AG10803 (cell line): ENCODE results near the gene UTP11.

Source experiments
- DNase-seq: peaks from one replicate; pipeline ENCODE4 v3.0.0; 2010; ENCODE audit warnings: low read depth
- H3K4me3 ChIP-seq: 2 replicates; pipeline ENCODE4 v1.5.1; 2011; ENCODE audit warnings: mild to moderate bottlenecking, low read length, control low read depth
- TF ChIP-seq, protein P1 (sequence below): conservative IDR thresholded peaks from 2 replicates; pipeline ENCODE4 v1.5.1; 2011; ENCODE audit warnings: mild to moderate bottlenecking, low read length, control low read depth, inconsistent platforms

UTP11 gene

DNA sequence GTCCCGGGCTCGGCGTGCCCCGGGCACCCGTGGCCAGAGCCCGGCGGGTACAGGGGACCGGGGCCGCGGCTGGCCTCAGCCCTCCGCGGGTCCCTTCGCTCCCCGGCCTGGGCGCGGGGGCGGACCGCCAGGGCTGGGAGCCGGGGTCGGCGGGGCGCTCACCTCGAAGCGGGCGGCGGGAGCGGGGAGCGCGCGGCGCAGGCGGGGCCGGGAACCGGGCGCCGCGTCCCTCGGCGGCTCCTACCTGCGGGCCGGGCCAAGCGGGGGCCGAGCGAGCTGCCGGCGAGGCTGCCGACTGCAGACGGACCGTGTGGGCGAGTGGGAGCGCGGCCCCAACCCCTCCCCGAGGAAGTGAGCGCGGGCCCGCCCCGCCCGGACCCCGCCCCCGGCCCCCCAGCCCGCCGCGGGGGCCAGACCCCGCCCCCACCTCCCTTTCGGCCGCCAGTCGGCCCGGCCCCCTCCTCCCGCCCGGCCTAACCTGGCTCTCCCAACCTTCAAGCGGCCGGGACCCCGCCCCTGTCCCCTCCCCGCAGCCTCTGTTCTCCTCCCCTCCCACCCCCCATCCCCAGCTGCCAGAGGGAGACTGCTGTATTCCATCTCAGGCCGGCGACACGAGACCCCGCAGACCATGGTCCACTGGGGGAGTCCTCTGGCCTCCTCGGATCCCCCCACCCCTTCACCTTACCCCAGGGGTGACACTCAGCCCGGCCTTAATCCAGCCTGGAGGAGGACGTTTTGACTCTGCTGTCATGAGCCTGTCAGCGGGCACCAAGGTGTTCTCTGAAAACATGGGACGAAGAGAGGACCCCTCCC lies 7.1 kb upstream of the UTP11 start, which contains the start of gene FHL3:
Gene FHL3 (minus strand): TSS at position 320 of the 813 bp plus-strand sequence. CDS start 6,102 bp downstream, outside the sequence.
- TF ChIP-seq, protein P1, sequence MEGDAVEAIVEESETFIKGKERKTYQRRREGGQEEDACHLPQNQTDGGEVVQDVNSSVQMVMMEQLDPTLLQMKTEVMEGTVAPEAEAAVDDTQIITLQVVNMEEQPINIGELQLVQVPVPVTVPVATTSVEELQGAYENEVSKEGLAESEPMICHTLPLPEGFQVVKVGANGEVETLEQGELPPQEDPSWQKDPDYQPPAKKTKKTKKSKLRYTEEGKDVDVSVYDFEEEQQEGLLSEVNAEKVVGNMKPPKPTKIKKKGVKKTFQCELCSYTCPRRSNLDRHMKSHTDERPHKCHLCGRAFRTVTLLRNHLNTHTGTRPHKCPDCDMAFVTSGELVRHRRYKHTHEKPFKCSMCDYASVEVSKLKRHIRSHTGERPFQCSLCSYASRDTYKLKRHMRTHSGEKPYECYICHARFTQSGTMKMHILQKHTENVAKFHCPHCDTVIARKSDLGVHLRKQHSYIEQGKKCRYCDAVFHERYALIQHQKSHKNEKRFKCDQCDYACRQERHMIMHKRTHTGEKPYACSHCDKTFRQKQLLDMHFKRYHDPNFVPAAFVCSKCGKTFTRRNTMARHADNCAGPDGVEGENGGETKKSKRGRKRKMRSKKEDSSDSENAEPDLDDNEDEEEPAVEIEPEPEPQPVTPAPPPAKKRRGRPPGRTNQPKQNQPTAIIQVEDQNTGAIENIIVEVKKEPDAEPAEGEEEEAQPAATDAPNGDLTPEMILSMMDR = no peak
- peak; percentile 42 for DNase-seq
- peak within 1 kb of the TSS; percentile 90 for H3K4me3 ChIP-seq

DNA sequence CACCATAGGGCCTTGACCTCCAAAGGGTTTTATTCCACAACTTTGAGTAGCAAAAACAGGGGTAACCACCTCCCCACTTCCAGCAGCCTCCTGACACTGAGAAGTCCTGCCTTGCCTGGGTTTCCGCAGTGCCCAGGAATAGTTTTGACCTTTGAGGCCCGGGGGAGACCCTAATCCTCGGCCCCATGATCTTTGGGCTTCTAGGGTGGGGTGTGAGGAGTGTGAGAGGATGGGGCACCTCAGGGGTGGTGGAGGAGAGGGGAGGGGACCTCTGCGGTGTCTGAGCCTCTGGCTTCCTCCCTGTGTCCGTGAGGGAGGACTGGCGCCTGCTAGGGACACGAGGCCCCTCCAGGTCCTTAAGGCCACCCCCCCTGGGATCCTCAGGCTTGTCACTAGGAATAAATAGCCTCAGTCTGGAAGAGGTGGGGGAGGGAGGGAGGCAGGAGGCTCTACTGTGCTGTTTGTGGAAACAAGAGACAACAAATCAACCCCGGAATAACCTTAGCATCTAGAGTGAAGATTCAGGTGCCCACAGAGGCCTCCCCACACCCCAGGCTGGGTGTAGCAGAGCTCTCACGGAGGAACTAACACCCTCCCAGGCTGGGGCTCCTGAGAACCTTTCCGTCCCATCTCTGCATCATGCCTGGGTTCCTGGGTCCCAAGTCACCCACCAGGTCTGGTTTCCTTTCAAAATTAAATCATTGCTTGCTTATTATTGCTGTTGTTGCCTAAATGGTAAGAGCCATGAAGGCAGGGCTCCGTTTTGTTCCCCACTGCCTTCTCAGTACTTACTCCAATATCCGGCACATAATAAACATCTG lies 6.3 kb upstream of the UTP11 start:
- TF ChIP-seq, protein P1 = no peak
- DNase-seq = no peak

DNA sequence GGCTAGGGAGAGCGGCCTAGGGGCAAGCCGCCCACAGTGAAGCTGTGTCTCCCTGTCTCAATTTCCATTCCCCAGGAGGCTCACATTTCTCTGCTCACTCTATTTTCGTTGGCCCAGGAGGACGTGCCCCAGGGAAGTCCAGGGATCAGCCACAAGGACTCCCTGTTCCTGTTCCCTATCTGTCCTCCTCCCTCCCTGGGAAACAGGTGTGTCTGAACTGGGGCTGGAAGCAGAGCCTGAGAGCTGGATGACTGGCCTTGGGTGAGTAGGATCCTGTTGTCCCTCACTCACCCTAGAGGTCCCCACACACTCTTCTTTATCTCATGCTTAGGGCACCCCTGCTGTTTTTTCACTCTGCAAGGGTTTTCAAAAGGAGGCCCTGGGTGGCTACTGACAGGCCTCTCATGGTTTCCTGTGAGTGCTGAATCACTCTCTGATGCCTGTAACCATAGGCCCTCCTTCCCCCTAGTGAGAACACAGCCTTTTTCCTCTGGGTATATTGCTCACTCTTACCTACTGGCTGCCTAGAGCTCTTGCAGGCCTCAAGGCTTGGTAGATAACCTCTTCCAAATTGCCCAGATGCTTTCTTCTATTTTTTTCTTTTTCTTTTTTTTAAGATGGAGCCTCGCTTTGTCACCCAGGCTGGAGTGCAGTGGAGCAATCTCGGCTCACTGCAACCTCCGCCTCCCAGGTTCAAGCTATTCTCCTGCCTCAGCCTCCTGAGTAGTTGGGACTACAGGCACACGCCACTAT lies 3.3 kb upstream of the UTP11 start:
- H3K4me3 ChIP-seq = no peak overlapping the region
- DNase-seq = peak; percentile 61
- TF ChIP-seq, protein P1 = 0 out of 2 replicates have a peak, but pooled peaks have one; percentile 2

More for the DNA sequence above, 6.3 kb upstream of the UTP11 start:
- peak overlapping the region; percentile 90 for H3K4me3 ChIP-seq

DNA sequence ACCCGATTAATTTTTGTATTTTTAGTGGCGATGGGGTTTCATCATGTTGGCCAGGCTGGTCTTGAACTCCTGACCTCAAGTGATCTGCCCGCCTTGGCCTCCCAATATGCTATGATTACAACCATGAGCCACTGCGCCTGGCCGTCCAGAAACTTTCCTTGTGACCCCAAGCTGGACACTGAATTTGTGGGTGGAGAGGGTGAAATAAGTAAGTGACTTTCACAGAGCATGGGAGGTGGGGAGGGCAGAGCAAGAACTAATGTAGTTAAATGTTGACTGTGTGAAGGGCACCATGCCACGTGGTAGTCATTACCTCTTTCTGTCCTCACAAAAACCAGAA lies 2.7 kb upstream of the UTP11 start:
- TF ChIP-seq, protein P1 = no peak
- no peak overlapping the region for H3K4me3 ChIP-seq
- DNase-seq = no peak

DNA sequence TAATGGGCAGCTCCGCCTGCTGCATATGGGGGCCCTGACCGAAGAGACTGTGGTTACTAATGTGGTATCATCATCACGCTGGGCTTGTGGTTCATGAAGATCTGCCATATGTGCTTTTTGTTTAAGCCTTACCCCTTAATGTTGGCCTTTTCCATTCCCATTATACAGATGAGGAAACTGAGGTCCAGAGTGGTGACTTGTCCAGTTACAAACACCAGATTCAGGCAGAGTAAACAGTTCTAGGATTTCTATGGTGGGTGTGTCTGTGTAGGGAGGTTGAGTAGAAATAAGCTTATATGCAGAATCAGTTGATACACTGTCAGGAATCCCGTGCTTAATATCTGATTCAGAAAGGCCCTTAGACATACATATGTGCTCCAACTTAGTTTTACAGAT lies 691 bp downstream of the UTP11 start:
- TF ChIP-seq, protein P1 = no peak

DNA sequence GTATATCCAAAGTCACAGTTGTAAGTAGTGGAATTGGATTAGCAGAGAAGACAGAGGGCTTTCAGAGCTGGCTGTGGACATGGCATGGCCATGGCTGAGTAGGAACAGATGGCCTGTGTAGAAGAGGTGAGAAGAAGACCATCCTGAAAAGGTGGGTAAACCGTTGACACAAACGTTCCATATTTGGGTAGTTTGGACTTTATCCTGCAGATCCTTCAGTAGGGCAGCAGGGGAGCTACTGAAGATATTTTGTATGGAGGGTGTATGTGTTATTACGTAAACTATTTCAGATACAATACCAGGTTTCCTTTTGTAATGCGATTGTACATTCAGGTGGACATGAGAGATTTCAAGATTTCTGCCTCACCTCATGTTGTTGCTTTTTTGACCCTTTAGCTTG lies 1.6 kb downstream of the UTP11 start:
- no peak for DNase-seq
- TF ChIP-seq, protein P1 = peak; percentile 37
- H3K4me3 ChIP-seq = peak overlapping the region; percentile 26

More for the DNA sequence above, 691 bp downstream of the UTP11 start:
- H3K4me3 ChIP-seq = peak overlapping the region; percentile 69
- no peak for DNase-seq
